Sigmoid colon (tissue), 3 donors: ENCODE data around the gene NFKB1.

Experiments used
- POLR2A ChIP-seq, 2 donors: fragments of 450-650 bp; IDR thresholded peaks; one replicate each; pipeline ENCODE4 v1.6.1; 2016; ENCODE audit warnings: antibody characterized with exemption in 2 of 2, mild to moderate bottlenecking in 2 of 2, moderate library complexity in 2 of 2
- TF ChIP-seq, protein P1 (sequence below), 4 experiments: fragments of 450-650 bp in 3 of 4; fragments of 200-600 bp in 1 of 4; IDR thresholded peaks; one replicate each; pipeline ENCODE4 v1.5.1; 2016 to 2019; ENCODE audit warnings: antibody characterized with exemption in 4 of 4, mild to moderate bottlenecking in 3 of 4, moderate library complexity in 2 of 4

DNA sequence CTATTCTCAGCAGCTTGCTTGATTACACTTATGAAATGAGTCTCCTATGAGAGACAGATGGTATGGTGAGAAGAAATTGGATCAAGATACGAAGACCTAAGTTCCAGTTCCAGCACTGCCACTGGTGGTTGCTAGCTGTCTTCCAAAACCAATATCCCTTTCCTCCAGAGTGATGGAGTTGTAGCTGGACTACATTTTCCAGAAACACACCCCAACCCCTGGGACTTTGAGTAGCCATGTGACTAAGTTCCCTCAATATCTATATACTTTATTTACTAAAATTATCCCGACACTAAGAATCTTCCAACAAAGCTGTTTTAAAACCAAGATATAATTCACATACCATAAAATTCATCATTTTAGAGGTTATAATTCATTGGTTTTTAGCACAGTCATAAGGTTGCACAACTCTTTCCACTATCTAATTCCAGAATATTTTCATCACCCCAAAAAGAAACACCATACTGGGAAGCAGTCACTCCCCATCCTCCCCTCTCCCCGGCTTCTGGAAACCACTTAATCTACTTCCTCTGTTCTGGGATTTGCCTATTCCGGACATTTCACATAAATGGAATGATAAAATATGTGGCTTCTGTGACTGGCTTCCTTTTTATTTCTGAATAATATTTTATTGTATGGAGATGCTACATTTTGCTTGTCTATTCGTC, 141.6 kb downstream of the NFKB1 start:
- TF ChIP-seq POLR2A (IDR thresholded peaks at IDR 0.05) = no peak
- TF ChIP-seq, protein P1, sequence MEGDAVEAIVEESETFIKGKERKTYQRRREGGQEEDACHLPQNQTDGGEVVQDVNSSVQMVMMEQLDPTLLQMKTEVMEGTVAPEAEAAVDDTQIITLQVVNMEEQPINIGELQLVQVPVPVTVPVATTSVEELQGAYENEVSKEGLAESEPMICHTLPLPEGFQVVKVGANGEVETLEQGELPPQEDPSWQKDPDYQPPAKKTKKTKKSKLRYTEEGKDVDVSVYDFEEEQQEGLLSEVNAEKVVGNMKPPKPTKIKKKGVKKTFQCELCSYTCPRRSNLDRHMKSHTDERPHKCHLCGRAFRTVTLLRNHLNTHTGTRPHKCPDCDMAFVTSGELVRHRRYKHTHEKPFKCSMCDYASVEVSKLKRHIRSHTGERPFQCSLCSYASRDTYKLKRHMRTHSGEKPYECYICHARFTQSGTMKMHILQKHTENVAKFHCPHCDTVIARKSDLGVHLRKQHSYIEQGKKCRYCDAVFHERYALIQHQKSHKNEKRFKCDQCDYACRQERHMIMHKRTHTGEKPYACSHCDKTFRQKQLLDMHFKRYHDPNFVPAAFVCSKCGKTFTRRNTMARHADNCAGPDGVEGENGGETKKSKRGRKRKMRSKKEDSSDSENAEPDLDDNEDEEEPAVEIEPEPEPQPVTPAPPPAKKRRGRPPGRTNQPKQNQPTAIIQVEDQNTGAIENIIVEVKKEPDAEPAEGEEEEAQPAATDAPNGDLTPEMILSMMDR (IDR thresholded peaks at IDR 0.05) = no peak
